Natural killer cell treated with Interleukin-12 subunit alpha and Interleukin-12 subunit beta and Interleukin-15 and Interleukin-18, amount 100 ng/mL, for 72 hours (primary cell): Measurements from ENCODE around the gene SGSH. TPM values are rescaled to one million over a fixed set of nuclear protein-coding genes. Genes with fewer than 3 reads are reported as not detected.
"Not testable (repeated sequence)": the region's sequence is repeated elsewhere in the genome, so short reads cannot be mapped to it uniquely, and the experiment has no call there.

Source experiments
- ATAC-seq, 2 donors: fragments of 150-1000 bp; cut with Tn5 transposase in 1 of 2; sonication (Bioruptor Pico), chemical (Tn5 transposase) in 1 of 2; 2 replicates each; pipeline ENCODE4 v1.10.0; 2021
- DNase-seq: peaks from one replicate; pipeline ENCODE4 v3.0.0; 2022; ENCODE audit warnings: low spot score
- H3K27ac Mint-ChIP-seq, 2 donors: 1 replicate in 1 of 2; 2 replicates in 1 of 2; pipeline ENCODE4 v1.8.0; 2022; ENCODE audit warnings: mixed read lengths in 2 of 2, mild to moderate bottlenecking in 1 of 2, moderate library complexity in 1 of 2
- H3K27me3 Mint-ChIP-seq, 2 donors: 1 replicate in 1 of 2; 2 replicates in 1 of 2; pipeline ENCODE4 v1.8.0; 2022; ENCODE audit warnings: mixed read lengths in 2 of 2
- H3K36me3 Mint-ChIP-seq: one replicate; pipeline ENCODE4 v1.8.0; 2022; ENCODE audit warnings: mixed read lengths
- H3K4me1 Mint-ChIP-seq, 2 donors: 1 replicate in 1 of 2; 2 replicates in 1 of 2; pipeline ENCODE4 v1.8.0; 2022; ENCODE audit warnings: low read depth in 2 of 2, mixed read lengths in 2 of 2, mild to moderate bottlenecking in 1 of 2
- H3K4me3 Mint-ChIP-seq: one replicate; pipeline ENCODE4 v1.8.0; 2022; ENCODE audit warnings: mixed read lengths
- H3K9me3 Mint-ChIP-seq: 2 replicates; pipeline ENCODE4 v1.8.0; 2022; ENCODE audit warnings: mixed read lengths
- total RNA-seq, 2 donors: library from RNA; stranded (reverse); gene quantifications; one replicate each; pipeline ENCODE4 v1.2.3, GENCODE V29; 2022

Gene SGSH
- total RNA-seq, 2 donors from 2014 or later = 9.9 to 32.4 TPM

DNA sequence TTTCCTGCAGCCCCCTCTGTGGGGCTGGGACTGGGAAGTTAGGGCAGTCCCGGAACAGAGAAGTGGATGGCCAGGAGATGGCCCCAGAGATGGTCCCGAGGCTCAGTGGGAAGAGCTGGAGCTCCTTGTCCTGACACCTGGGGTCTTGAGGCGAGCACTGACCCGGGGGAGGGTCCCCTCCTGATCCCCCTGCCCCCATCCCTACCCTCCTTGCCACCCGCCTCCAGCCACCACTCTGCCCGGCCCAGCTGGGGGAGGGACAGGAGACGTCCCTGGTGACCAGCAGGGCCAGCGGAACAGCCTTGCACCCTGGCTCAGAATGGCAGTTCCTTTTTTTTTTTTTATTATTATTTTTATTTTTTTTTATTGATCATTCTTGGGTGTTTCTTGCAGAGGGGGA, 26.6 kb upstream of the SGSH start:
- Mint-ChIP-seq H3K27ac (no peak overlapping the region), H3K4me3 (no peak overlapping the region), H3K9me3 (no peaks in the 10 kb centered on the region), H3K4me1 (peaks cover 0 to 7% of the 10 kb centered on the region in 2 donors), H3K27me3 (no peaks in the 10 kb centered on the region), H3K36me3 (no peaks in the 10 kb centered on the region)
- no peak for ATAC-seq
- DNase-seq = no peak

DNA sequence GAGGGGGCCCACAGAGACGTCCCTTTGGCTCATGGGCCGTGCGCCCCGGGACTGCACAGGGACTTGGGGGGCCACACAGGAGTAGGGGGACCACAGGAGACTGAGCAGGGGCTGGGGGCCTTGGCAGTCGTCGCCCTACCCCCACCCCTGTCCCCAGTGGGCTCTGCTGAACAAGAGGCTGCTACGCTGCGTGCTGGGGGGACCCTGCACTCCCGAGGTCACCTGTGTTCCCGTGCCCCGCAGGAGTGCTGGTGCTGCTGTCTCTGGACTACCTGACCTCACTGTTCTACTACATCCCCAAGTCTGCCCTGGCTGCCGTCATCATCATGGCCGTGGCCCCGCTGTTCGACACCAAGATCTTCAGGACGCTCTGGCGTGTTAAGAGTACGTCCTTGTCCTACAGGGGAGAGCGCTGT, 26.1 kb upstream of the SGSH start:
- no peaks in the 10 kb centered on the region for H3K27me3 Mint-ChIP-seq
- ATAC-seq = no peak
- H3K4me1 Mint-ChIP-seq = peaks cover 0 to 6% of the 10 kb centered on the region in 2 donors
- no peak overlapping the region for H3K27ac Mint-ChIP-seq
- no peaks in the 10 kb centered on the region for H3K36me3 Mint-ChIP-seq
- H3K9me3 Mint-ChIP-seq = no peaks in the 10 kb centered on the region
- no peak overlapping the region for H3K4me3 Mint-ChIP-seq
- DNase-seq = no peak

GRCh38 chr17:80245566-80246265, 25.6 kb upstream of the SGSH start:
- no peak overlapping the region for H3K4me3 Mint-ChIP-seq
- no peak for DNase-seq
- H3K9me3 Mint-ChIP-seq = no peaks in the 10 kb centered on the region
- peak overlapping the region in 1 of 2 donors; percentile 60 for H3K27ac Mint-ChIP-seq
- no peak for ATAC-seq
- peaks cover 0 to 6% of the 10 kb centered on the region in 2 donors for H3K4me1 Mint-ChIP-seq
- H3K36me3 Mint-ChIP-seq = no peaks in the 10 kb centered on the region
- no peaks in the 10 kb centered on the region for H3K27me3 Mint-ChIP-seq

DNA sequence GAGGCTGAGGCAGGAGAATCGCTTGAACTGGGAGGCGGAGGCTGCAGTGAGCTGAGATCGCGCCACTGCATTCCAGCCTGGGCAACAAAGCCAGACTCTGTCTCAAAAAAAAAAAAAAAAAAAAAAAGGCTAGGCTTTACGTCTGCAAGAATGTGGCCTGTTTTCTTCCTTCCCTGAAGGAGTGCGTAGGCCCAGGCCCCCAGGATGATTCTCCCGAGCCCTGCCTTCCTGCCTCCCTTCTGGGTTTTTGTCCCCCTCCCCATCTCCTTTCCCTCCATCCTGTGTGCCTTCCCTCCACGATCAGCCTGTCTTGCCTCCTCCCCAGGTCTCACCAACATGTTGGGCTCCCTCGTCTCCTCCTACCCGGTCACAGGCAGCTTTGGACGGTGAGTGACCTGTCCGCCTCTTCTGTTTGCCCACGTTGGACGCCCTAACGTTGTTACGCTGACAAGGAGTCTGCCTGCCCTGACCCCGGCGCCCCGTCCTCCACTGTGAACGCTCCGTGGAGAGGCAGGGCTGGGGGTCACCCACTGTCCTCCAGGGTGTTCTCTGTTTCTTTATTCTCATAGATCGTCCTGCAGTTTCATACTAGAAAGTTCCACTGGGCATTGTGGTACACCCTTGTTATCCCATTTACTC, 24.9 kb upstream of the SGSH start:
- peaks cover 0 to 6% of the 10 kb centered on the region in 2 donors for H3K4me1 Mint-ChIP-seq
- no peak overlapping the region for H3K4me3 Mint-ChIP-seq
- DNase-seq (no peak), ATAC-seq (no peak)
- no peaks in the 10 kb centered on the region for H3K27me3 Mint-ChIP-seq
- no peaks in the 10 kb centered on the region for H3K9me3 Mint-ChIP-seq
- H3K27ac Mint-ChIP-seq = peak overlapping the region in 1 of 2 donors; percentile 60
- H3K36me3 Mint-ChIP-seq = no peaks in the 10 kb centered on the region

DNA sequence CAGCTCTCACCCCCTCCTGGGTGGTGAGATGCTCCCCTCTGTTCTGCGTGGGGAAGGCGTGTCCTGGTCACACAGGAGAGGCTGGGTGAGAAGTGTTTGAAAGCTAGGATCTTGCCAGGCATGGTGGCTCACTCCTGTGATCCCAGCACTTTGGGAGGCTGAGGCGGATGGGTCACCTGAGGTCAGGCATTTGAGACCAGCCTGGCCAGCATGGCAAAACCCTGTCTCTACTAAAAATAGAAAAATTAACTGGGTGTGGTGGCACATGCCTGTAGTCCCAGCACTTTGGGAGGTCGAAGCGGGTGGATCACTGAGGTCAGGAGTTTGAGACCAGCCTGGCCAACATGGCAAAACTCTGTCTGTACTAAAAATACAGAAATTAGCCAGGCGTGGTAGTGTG, 24.3 kb upstream of the SGSH start:
- not testable (repeated sequence) for H3K4me3 Mint-ChIP-seq, H3K27me3 Mint-ChIP-seq, H3K4me1 Mint-ChIP-seq, H3K36me3 Mint-ChIP-seq, ATAC-seq, H3K9me3 Mint-ChIP-seq, DNase-seq
- H3K27ac Mint-ChIP-seq = peak overlapping the region in 1 of 2 donors; percentile 48

- ATAC-seq (no peak), DNase-seq (no peak)
- H3K27ac Mint-ChIP-seq = peak overlapping the region in 1 of 2 donors; percentile 48
Measured at GRCh38 chr17:80243526-80244433, 23.6 kb upstream of the SGSH start.

GRCh38 chr17:80242505-80242904, 22.4 kb upstream of the SGSH start:
- H3K4me3 Mint-ChIP-seq = no peak overlapping the region
- no peaks in the 10 kb centered on the region for H3K9me3 Mint-ChIP-seq
- no peaks in the 10 kb centered on the region for H3K27me3 Mint-ChIP-seq
- DNase-seq = no peak
- peak overlapping the region in 1 of 2 donors; percentile 56 for H3K27ac Mint-ChIP-seq
- H3K4me1 Mint-ChIP-seq = peaks cover 0 to 6% of the 10 kb centered on the region in 2 donors
- peak; percentile 47 to 60 for ATAC-seq
- H3K36me3 Mint-ChIP-seq = no peaks in the 10 kb centered on the region

More at GRCh38 chr17:80243526-80244433, 23.6 kb upstream of the SGSH start:
- H3K36me3 Mint-ChIP-seq = no peaks in the 10 kb centered on the region
- no peaks in the 10 kb centered on the region for H3K27me3 Mint-ChIP-seq
- H3K4me1 Mint-ChIP-seq = peaks cover 0 to 6% of the 10 kb centered on the region in 2 donors
- no peak overlapping the region for H3K4me3 Mint-ChIP-seq
- no peaks in the 10 kb centered on the region for H3K9me3 Mint-ChIP-seq

- DNase-seq (no peak), ATAC-seq (no peak)
- Mint-ChIP-seq H3K36me3 (peaks cover 20% of the 10 kb centered on the region), H3K27me3 (no peaks in the 10 kb centered on the region), H3K4me1 (peaks cover 0 to 3% of the 10 kb centered on the region in 2 donors), H3K9me3 (peaks cover 4% of the 10 kb centered on the region), H3K27ac (no peak overlapping the region), H3K4me3 (no peak overlapping the region)
Measured at GRCh38 chr17:80237386-80237785, 17.3 kb upstream of the SGSH start.

DNA sequence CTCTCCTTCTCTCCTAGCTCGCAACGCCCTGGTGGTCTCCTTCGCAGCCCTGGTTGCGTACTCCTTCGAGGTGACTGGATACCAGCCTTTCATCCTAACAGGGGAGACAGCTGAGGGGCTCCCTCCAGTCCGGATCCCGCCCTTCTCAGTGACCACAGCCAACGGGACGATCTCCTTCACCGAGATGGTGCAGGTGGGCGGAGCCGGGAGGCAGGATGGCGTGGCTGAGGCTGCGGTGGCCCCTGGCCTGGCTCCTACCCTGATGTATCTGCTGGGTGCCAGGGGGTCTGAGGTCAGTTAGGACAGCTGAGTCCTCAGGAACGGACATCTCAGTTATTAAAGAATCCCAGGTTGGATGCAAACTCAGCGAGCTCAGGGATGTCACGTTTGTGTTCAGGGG, 16.8 kb upstream of the SGSH start:
- Mint-ChIP-seq H3K9me3 (peaks cover 4% of the 10 kb centered on the region), H3K4me1 (no peaks in the 10 kb centered on the region), H3K36me3 (peaks cover 24% of the 10 kb centered on the region), H3K27ac (no peak overlapping the region), H3K27me3 (no peaks in the 10 kb centered on the region), H3K4me3 (no peak overlapping the region)
- ATAC-seq (no peak), DNase-seq (no peak)

DNA sequence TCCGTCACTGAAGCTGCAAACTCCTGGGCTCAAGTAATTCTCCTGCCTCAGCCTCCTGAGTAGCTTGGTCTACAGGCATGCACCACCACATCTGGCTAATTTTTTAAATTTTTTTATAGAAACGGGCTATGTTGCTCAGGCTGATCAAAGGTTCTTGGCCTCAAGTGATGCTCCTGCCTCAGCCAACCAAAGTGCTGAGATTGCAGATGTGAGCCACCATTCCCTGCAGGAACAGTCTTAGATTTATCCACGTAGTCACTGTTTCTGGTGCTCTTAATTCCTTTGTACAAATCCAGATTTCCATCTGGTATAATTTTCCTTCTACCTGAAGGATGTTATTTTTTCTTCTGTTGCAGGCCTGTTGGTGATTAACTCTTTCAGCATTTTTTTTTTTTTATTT, 13.1 kb upstream of the SGSH start:
- peaks cover 7% of the 10 kb centered on the region for H3K9me3 Mint-ChIP-seq
- no peak for DNase-seq
- H3K27ac Mint-ChIP-seq = no peak overlapping the region
- H3K4me1 Mint-ChIP-seq = no peaks in the 10 kb centered on the region
- no peaks in the 10 kb centered on the region for H3K27me3 Mint-ChIP-seq
- H3K36me3 Mint-ChIP-seq = peaks cover 30% of the 10 kb centered on the region
- H3K4me3 Mint-ChIP-seq = no peak overlapping the region
- no peak for ATAC-seq

DNA sequence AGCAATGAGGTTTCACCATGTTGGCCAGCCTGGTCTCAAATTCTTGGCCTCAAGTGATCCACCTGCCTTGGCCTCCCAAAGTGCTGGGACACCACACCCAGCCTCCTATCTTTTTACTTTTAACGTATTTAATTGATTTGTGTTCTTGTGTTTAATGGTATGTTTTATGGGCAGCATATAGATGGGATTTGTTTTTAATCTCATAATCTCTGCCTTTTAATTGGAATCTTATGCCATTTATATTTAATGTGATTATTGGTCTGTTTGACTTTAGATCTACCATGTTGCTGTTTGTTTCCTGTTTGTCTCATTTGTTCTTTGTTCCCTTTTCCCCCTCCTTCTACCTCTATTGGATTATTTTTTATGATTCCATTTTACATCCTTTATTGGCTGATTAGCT, 12.3 kb upstream of the SGSH start:
- H3K4me3 Mint-ChIP-seq = no peak overlapping the region
- no peak overlapping the region for H3K27ac Mint-ChIP-seq
- no peaks in the 10 kb centered on the region for H3K27me3 Mint-ChIP-seq
- no peak for ATAC-seq
- peaks cover 30% of the 10 kb centered on the region for H3K36me3 Mint-ChIP-seq
- H3K9me3 Mint-ChIP-seq = peaks cover 7% of the 10 kb centered on the region
- H3K4me1 Mint-ChIP-seq = no peaks in the 10 kb centered on the region
- DNase-seq = no peak

- DNase-seq (no peak), ATAC-seq (no peak)
- no peaks in the 10 kb centered on the region for H3K27me3 Mint-ChIP-seq
- H3K9me3 Mint-ChIP-seq = peaks cover 7% of the 10 kb centered on the region
- no peak overlapping the region for H3K4me3 Mint-ChIP-seq
- H3K4me1 Mint-ChIP-seq = peaks cover 3 to 5% of the 10 kb centered on the region in 2 donors
- H3K27ac Mint-ChIP-seq = no peak overlapping the region
- H3K36me3 Mint-ChIP-seq = peaks cover 22% of the 10 kb centered on the region
Measured at GRCh38 chr17:80229011-80229410, 8.9 kb upstream of the SGSH start.

- H3K36me3 Mint-ChIP-seq = peaks cover 19% of the 10 kb centered on the region
- H3K9me3 Mint-ChIP-seq = peaks cover 7% of the 10 kb centered on the region
- DNase-seq (no peak), ATAC-seq (no peak)
- no peaks in the 10 kb centered on the region for H3K27me3 Mint-ChIP-seq
- no peak overlapping the region for H3K27ac Mint-ChIP-seq
- H3K4me3 Mint-ChIP-seq = no peak overlapping the region
- peaks cover 5 to 8% of the 10 kb centered on the region in 2 donors for H3K4me1 Mint-ChIP-seq
Measured at GRCh38 chr17:80228477-80228876, 8.3 kb upstream of the SGSH start.

GRCh38 chr17:80227666-80228065, 7.5 kb upstream of the SGSH start:
- Mint-ChIP-seq H3K27me3 (no peaks in the 10 kb centered on the region), H3K36me3 (peaks cover 13% of the 10 kb centered on the region), H3K4me3 (no peak overlapping the region), H3K9me3 (peaks cover 6% of the 10 kb centered on the region), H3K4me1 (peaks cover 5 to 8% of the 10 kb centered on the region in 2 donors), H3K27ac (no peak overlapping the region)
- ATAC-seq (peak in 1 of 2 donors; percentile 43), DNase-seq (no peak)
